Medulla oblongata (tissue), 1 donor: ENCODE data around the gene TCF7L1.

ENCODE experiments used
- DNase-seq: peaks from one replicate; pipeline ENCODE4 v3.0.0-alpha.2; 2015; ENCODE audit errors: extremely low spot score

TCF7L1 gene

GRCh38 chr2:85162746-85163301 lies 29.6 kb downstream of the TCF7L1 start:
- DNase-seq, result no peak

- no peak for DNase-seq
Observed at GRCh38 chr2:85163675-85164074, 30.5 kb downstream of the TCF7L1 start.

- no peak for DNase-seq
Observed at GRCh38 chr2:85164145-85164569, 31.0 kb downstream of the TCF7L1 start.

- no peak for DNase-seq
Observed at GRCh38 chr2:85165088-85165690, 32.0 kb downstream of the TCF7L1 start.

GRCh38 chr2:85166021-85166420 lies 32.8 kb downstream of the TCF7L1 start:
- no peak for DNase-seq

- DNase-seq, result no peak
Observed at GRCh38 chr2:85167479-85167878, 34.3 kb downstream of the TCF7L1 start.

GRCh38 chr2:85168942-85169341 lies 35.8 kb downstream of the TCF7L1 start:
- DNase-seq, result no peak

- no peak for DNase-seq
Observed at GRCh38 chr2:85169581-85169980, 36.4 kb downstream of the TCF7L1 start.

- no peak for DNase-seq
Observed at GRCh38 chr2:85170938-85171475, 37.8 kb downstream of the TCF7L1 start.

GRCh38 chr2:85171916-85172315 lies 38.7 kb downstream of the TCF7L1 start:
- no peak for DNase-seq

- DNase-seq, result no peak
Observed at GRCh38 chr2:85173909-85174308, 40.7 kb downstream of the TCF7L1 start.

GRCh38 chr2:85174943-85175342 lies 41.8 kb downstream of the TCF7L1 start:
- DNase-seq, result no peak

GRCh38 chr2:85175369-85176299 lies 42.4 kb downstream of the TCF7L1 start:
- DNase-seq, result no peak

- DNase-seq, result no peak
Observed at GRCh38 chr2:85177031-85177824, 44.0 kb downstream of the TCF7L1 start.

- DNase-seq, result no peak
Observed at GRCh38 chr2:85178154-85178553, 45.0 kb downstream of the TCF7L1 start.

GRCh38 chr2:85178980-85179411 lies 45.8 kb downstream of the TCF7L1 start:
- no peak for DNase-seq

- DNase-seq, result no peak
Observed at GRCh38 chr2:85179541-85179940, 46.3 kb downstream of the TCF7L1 start.

GRCh38 chr2:85180322-85181133 lies 47.3 kb downstream of the TCF7L1 start:
- no peak for DNase-seq

GRCh38 chr2:85181134-85181631 lies 48.0 kb downstream of the TCF7L1 start:
- no peak for DNase-seq

- DNase-seq, result no peak
Observed at GRCh38 chr2:85181844-85182456, 48.8 kb downstream of the TCF7L1 start.
